Astrocyte (in vitro differentiated cells and primary cell): ENCODE results near the gene ACOX3. TPM values are rescaled to one million over a fixed set of nuclear protein-coding genes. Genes with fewer than 3 reads are reported as not detected.

Source experiments
- DNase-seq: peaks from one replicate; pipeline ENCODE4 v3.0.0-alpha.2; 2010; ENCODE audit warnings: low read depth
- FAIRE-seq: peaks from 2 replicates; lab custom pipeline; 2011; peaks lifted over from hg19 to GRCh38; lab: Jason Lieb, UNC
- H2AFZ ChIP-seq: 2 replicates; pipeline ENCODE4 v1.6.0; 2012; ENCODE audit warnings: low read depth, low read length, inconsistent platforms
- H3K27ac ChIP-seq: 2 replicates; pipeline ENCODE4 v1.5.1; 2011; ENCODE audit warnings: low read depth, low read length, inconsistent platforms
- H3K27me3 ChIP-seq: 2 replicates; pipeline ENCODE4 v1.6.0; 2011; ENCODE audit warnings: low read length, inconsistent platforms; ENCODE audit not compliant: insufficient read depth
- H3K36me3 ChIP-seq: 2 replicates; pipeline ENCODE4 v1.5.1; 2011; ENCODE audit warnings: low read length, inconsistent platforms; ENCODE audit not compliant: insufficient read depth
- H3K4me1 ChIP-seq: 2 replicates; pipeline ENCODE4 v1.5.1; 2011; ENCODE audit warnings: low read length, inconsistent platforms; ENCODE audit not compliant: insufficient read depth
- H3K4me2 ChIP-seq: 2 replicates; pipeline ENCODE4 v1.6.0; 2012; ENCODE audit warnings: low read length, inconsistent platforms
- H3K4me3 ChIP-seq: 2 replicates; pipeline ENCODE4 v1.5.1; 2011; ENCODE audit warnings: low read depth, mild to moderate bottlenecking, low read length, inconsistent platforms; ENCODE audit not compliant: insufficient read depth
- H3K79me2 ChIP-seq: 2 replicates; pipeline ENCODE4 v1.6.0; 2012; ENCODE audit warnings: mild to moderate bottlenecking, low read length, inconsistent platforms; ENCODE audit not compliant: insufficient read depth
- H3K9ac ChIP-seq: 2 replicates; pipeline ENCODE4 v1.6.0; 2012; ENCODE audit warnings: mild to moderate bottlenecking, low read length, inconsistent platforms
- H3K9me3 ChIP-seq: 2 replicates; pipeline ENCODE4 v1.5.1; 2012; ENCODE audit warnings: low read depth, mild to moderate bottlenecking, low read length, inconsistent platforms; ENCODE audit not compliant: insufficient read depth
- H4K20me1 ChIP-seq: 2 replicates; pipeline ENCODE4 v1.6.0; 2012; ENCODE audit warnings: low read length, inconsistent platforms; ENCODE audit not compliant: insufficient read depth
- H3K27ac Mint-ChIP-seq: one replicate; pipeline ENCODE4 v1.8.0; 2021; ENCODE audit warnings: mild to moderate bottlenecking, mixed read lengths; ENCODE audit not compliant: unreplicated experiment
- H3K27me3 Mint-ChIP-seq: one replicate; pipeline ENCODE4 v1.8.0; 2021; ENCODE audit warnings: low read depth, mixed read lengths; ENCODE audit not compliant: unreplicated experiment
- H3K36me3 Mint-ChIP-seq: one replicate; pipeline ENCODE4 v1.8.0; 2021; ENCODE audit warnings: low read depth, mixed read lengths; ENCODE audit not compliant: unreplicated experiment
- H3K4me1 Mint-ChIP-seq: one replicate; pipeline ENCODE4 v1.8.0; 2021; ENCODE audit warnings: low read depth, mixed read lengths; ENCODE audit not compliant: unreplicated experiment
- H3K4me3 Mint-ChIP-seq: one replicate; pipeline ENCODE4 v1.8.0; 2021; ENCODE audit warnings: mild to moderate bottlenecking, moderate library complexity, mixed read lengths; ENCODE audit not compliant: unreplicated experiment
- H3K9me3 Mint-ChIP-seq: one replicate; pipeline ENCODE4 v1.8.0; 2021; ENCODE audit warnings: mild to moderate bottlenecking, mixed read lengths; ENCODE audit not compliant: unreplicated experiment
- EZH2 ChIP-seq: IDR thresholded peaks from 2 replicates; pipeline ENCODE4 v1.6.1; 2012; ENCODE audit warnings: mild to moderate bottlenecking, low read length, inconsistent platforms; ENCODE audit not compliant: insufficient read depth
- total RNA-seq: library from RNA; stranded (reverse); gene quantifications from 2 replicates; pipeline ENCODE4 v1.2.1, GENCODE V29; 2021
- TF ChIP-seq, protein P1 (sequence below): IDR thresholded peaks from 2 replicates; pipeline ENCODE4 v1.5.1; 2011; ENCODE audit warnings: low read depth, mild to moderate bottlenecking, inconsistent platforms, low read length, moderate library complexity; ENCODE audit not compliant: insufficient read depth

The ACOX3 gene
- total RNA-seq, 1 donor from 2014 or later: 45.6 TPM

DNA sequence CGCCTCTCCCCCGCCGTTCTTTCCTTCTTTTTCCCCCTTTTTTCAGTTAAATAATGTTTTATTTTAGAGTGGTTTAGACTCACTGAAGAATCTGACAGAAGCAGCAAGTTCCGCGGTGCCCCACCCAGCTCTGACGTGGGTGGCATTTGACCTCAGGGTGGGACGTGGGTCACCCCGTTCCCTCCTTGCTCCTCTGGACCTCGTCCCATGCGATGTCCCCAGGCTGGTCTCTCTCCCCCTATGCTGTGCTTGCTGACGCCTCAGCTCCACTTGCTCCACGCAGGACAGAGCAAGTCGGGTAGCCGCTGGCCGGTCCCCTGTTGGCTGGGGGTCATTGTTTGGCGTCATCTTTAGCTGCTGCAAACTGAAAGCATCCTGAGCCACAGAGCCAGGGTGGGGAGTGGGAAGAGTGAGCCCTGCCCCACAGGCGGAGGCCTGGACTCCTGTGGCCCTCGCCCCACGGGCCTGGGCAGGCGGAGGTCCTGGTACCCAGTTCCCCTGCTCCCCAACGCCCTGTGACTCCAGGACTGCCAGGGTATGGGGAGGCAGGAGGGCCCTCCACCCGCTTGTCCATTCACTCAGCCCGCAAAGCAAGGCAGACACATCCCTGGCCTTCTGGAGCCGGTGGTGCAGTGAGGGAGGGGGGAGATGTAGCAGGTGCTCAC is 30.8 kb upstream of the ACOX3 start:
- Mint-ChIP-seq H3K27ac (no peak overlapping the region), H3K4me3 (no peak overlapping the region), H3K9me3 (no peaks in the 10 kb centered on the region), H3K36me3 (peaks cover 14% of the 10 kb centered on the region), H3K4me1 (peaks cover 21% of the 10 kb centered on the region), H3K27me3 (no peaks in the 10 kb centered on the region)
- Histone ChIP-seq H3K27me3 (no peaks in the 10 kb centered on the region), H3K4me3 (no peak overlapping the region), H3K36me3 (peaks cover 7% of the 10 kb centered on the region), H4K20me1 (peaks cover 49% of the 10 kb centered on the region), H3K9me3 (no peaks in the 10 kb centered on the region), H3K79me2 (no peaks in the 10 kb centered on the region), H3K4me1 (peaks cover 25% of the 10 kb centered on the region), H3K27ac (no peak overlapping the region), H3K9ac (no peak overlapping the region), H2AFZ (no peak overlapping the region), H3K4me2 (no peak overlapping the region)
- FAIRE-seq (no peak), DNase-seq (no peak)
- TF ChIP-seq EZH2: no peak
- TF ChIP-seq, protein P1, sequence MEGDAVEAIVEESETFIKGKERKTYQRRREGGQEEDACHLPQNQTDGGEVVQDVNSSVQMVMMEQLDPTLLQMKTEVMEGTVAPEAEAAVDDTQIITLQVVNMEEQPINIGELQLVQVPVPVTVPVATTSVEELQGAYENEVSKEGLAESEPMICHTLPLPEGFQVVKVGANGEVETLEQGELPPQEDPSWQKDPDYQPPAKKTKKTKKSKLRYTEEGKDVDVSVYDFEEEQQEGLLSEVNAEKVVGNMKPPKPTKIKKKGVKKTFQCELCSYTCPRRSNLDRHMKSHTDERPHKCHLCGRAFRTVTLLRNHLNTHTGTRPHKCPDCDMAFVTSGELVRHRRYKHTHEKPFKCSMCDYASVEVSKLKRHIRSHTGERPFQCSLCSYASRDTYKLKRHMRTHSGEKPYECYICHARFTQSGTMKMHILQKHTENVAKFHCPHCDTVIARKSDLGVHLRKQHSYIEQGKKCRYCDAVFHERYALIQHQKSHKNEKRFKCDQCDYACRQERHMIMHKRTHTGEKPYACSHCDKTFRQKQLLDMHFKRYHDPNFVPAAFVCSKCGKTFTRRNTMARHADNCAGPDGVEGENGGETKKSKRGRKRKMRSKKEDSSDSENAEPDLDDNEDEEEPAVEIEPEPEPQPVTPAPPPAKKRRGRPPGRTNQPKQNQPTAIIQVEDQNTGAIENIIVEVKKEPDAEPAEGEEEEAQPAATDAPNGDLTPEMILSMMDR: no peak

DNA sequence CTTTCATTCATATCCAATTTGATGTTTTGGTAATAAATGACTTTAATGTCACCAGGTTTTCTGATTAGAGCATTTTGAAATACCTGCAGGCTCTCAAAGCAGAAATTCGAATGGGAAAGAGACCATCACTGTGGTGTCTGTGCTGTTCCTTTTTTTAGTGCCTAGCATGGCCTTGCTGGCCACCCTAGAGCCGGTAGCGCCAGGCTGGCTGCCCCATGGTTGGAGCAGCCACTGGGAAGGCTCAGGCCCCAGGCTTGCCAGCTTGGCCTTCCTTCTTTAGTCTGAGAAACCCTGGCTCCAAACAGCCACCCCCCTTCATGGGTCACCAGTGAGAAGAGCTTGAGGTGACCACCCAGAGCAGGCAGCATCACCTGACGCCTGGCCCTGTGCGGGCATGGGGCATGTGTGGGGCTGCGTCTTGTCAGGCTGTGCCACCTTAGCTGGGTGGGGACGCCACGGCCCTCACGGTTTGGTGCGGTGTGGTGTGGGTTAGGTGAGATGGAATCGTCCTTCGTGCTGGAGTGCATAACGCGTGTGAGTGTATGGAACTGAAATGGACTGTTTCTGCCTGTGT is 30.0 kb upstream of the ACOX3 start:
- H3K4me2 ChIP-seq: no peak overlapping the region
- peaks cover 21% of the 10 kb centered on the region for H3K4me1 Mint-ChIP-seq
- no peaks in the 10 kb centered on the region for H3K79me2 ChIP-seq
- TF ChIP-seq, protein P1: no peak
- TF ChIP-seq EZH2: no peak
- H3K27ac Mint-ChIP-seq: no peak overlapping the region
- H3K27me3 ChIP-seq: no peaks in the 10 kb centered on the region
- no peaks in the 10 kb centered on the region for H3K9me3 Mint-ChIP-seq
- no peaks in the 10 kb centered on the region for H3K27me3 Mint-ChIP-seq
- peaks cover 12% of the 10 kb centered on the region for H3K36me3 ChIP-seq
- H3K36me3 Mint-ChIP-seq: peaks cover 10% of the 10 kb centered on the region
- no peak for FAIRE-seq
- H3K9ac ChIP-seq: no peak overlapping the region
- no peak overlapping the region for H3K27ac ChIP-seq
- H3K4me3 ChIP-seq: no peak overlapping the region
- peaks cover 47% of the 10 kb centered on the region for H4K20me1 ChIP-seq
- no peak overlapping the region for H2AFZ ChIP-seq
- no peak for DNase-seq
- no peak overlapping the region for H3K4me3 Mint-ChIP-seq
- H3K9me3 ChIP-seq: no peaks in the 10 kb centered on the region
- H3K4me1 ChIP-seq: peaks cover 25% of the 10 kb centered on the region

GRCh38 chr4:8469550-8469949 is 29.0 kb upstream of the ACOX3 start:
- no peak overlapping the region for H3K4me3 Mint-ChIP-seq
- peaks cover 25% of the 10 kb centered on the region for H3K4me1 ChIP-seq
- H3K27ac ChIP-seq: no peak overlapping the region
- H3K27me3 ChIP-seq: no peaks in the 10 kb centered on the region
- H3K4me1 Mint-ChIP-seq: peaks cover 21% of the 10 kb centered on the region
- FAIRE-seq: no peak
- no peaks in the 10 kb centered on the region for H3K79me2 ChIP-seq
- H3K4me3 ChIP-seq: no peak overlapping the region
- no peaks in the 10 kb centered on the region for H3K27me3 Mint-ChIP-seq
- peaks cover 19% of the 10 kb centered on the region for H3K36me3 ChIP-seq
- H2AFZ ChIP-seq: no peak overlapping the region
- H4K20me1 ChIP-seq: peaks cover 38% of the 10 kb centered on the region
- H3K9ac ChIP-seq: no peak overlapping the region
- H3K27ac Mint-ChIP-seq: no peak overlapping the region
- H3K9me3 Mint-ChIP-seq: no peaks in the 10 kb centered on the region
- no peak overlapping the region for H3K4me2 ChIP-seq
- TF ChIP-seq, protein P1: no peak
- TF ChIP-seq EZH2: no peak
- DNase-seq: no peak
- H3K36me3 Mint-ChIP-seq: peaks cover 12% of the 10 kb centered on the region
- no peaks in the 10 kb centered on the region for H3K9me3 ChIP-seq
